Upper lobe of left lung (tissue), 4 donors: Measurements from ENCODE around the gene KLHL26.

Experiments
- CTCF ChIP-seq, 6 experiments: fragments of 450-650 bp in 4 of 6; fragments of 200-600 bp in 2 of 6; sonication (generic) in 2 of 6; IDR thresholded peaks; one replicate each; pipeline ENCODE4 v1.5.1; 2016 to 2019; ENCODE audit warnings: antibody characterized with exemption in 6 of 6
- POLR2A ChIP-seq, 4 donors: fragments of 450-650 bp; IDR thresholded peaks; one replicate each; pipeline ENCODE4 v1.5.1; 2016 to 2017; ENCODE audit warnings: antibody characterized with exemption in 4 of 4, mild to moderate bottlenecking in 2 of 4
- POLR2AphosphoS5 ChIP-seq, 2 donors: sonication (generic); formaldehyde crosslinking; IDR thresholded peaks; one replicate each; pipeline ENCODE4 v1.5.1; 2017; ENCODE audit warnings: antibody characterized with exemption in 2 of 2

DNA sequence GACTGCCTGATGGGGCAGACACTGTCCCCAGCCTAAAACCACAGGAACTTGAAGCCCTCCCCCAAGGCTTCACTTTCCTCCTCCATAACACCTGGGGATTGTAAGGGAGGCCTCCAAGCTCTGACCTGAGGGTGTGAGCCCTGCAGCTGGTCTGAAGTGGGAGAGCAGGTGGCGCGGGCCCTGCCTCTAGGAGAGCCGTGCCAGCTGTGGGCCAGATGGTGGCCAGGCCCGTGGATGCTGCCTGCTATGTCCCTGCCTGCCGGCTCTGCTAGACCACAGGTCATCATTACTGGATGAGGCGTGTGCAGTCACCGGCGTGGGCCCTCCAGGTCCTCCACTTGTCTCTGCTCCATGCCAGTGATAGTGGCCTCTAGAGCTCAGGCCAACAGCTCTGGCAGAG, 3.5 kb upstream of the KLHL26 start:
- TF ChIP-seq CTCF (IDR thresholded peaks at IDR 0.05): no peak
- no peak for TF ChIP-seq POLR2AphosphoS5 (IDR thresholded peaks at IDR 0.05)
- TF ChIP-seq POLR2A (IDR thresholded peaks at IDR 0.05): no peak
